HL-60 (cell line): Measurements from ENCODE around the gene CD300C.

Source experiments
- DNase-seq, 2 experiments: peaks; one replicate each; pipeline ENCODE4 v3.0.0-alpha.2; 2010 to 2020; ENCODE audit warnings: low read depth in 1 of 2, low spot score in 1 of 2
- H3K27ac ChIP-seq: fragments of 250-450 bp; sonication (Bioruptor Pico); replicated peaks from 2 replicates; pipeline ENCODE4 v1.5.1; 2020; ENCODE audit warnings: mild to moderate bottlenecking, moderate library complexity
- H3K27me3 ChIP-seq: fragments of 250-450 bp; sonication (Bioruptor Pico); 2 replicates; pipeline ENCODE4 v1.5.1; 2021; ENCODE audit warnings: mild to moderate bottlenecking, moderate library complexity; ENCODE audit not compliant: insufficient read depth, poor library complexity, severe bottlenecking
- H3K4me3 ChIP-seq: replicated peaks from 2 replicates; pipeline ENCODE4 v1.5.1; 2011; ENCODE audit warnings: mild to moderate bottlenecking, control low read depth, low read length; ENCODE audit not compliant: insufficient read depth
- POLR2AphosphoS5 ChIP-seq: IDR thresholded peaks from 2 replicates; pipeline ENCODE4 v1.6.1; 2012; ENCODE audit warnings: low read depth
- SPI1 ChIP-seq: IDR thresholded peaks from 2 replicates; pipeline ENCODE4 v1.6.1; 2012; ENCODE audit warnings: low read depth, mild to moderate bottlenecking, borderline replicate concordance

The CD300C gene

DNA sequence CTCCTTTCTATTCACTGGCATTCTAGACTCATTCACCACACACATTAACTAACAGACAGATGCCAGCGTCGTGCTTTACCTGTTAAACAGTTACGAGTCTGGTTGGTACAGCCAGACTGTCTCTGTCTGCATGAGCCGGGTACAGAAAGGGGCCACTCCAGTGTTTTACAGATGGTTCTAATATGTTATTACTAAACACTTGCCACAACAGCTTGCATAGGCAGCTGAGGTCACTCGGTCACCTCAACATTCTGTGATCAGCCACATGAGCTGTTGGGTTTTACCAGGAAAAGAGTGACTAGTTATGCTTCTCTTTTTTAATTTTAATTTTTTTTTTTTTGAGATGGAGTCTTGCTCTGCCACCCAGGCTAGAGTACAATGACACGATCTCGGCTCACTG is 54.3 kb downstream of the CD300C start:
- no peak overlapping the region; the same call in 1 of the 2 replicates for H3K27ac ChIP-seq
- no peaks in the 10 kb centered on the region for H3K27me3 ChIP-seq
- H3K4me3 ChIP-seq = no peak overlapping the region
- peak; percentile 37 to 70 for DNase-seq
- TF ChIP-seq SPI1 = no peak
- TF ChIP-seq POLR2AphosphoS5 = peak; percentile 40; the same call in 1 of the 2 replicates
